ENCODE measurements around the gene FKBP9.

DNA sequence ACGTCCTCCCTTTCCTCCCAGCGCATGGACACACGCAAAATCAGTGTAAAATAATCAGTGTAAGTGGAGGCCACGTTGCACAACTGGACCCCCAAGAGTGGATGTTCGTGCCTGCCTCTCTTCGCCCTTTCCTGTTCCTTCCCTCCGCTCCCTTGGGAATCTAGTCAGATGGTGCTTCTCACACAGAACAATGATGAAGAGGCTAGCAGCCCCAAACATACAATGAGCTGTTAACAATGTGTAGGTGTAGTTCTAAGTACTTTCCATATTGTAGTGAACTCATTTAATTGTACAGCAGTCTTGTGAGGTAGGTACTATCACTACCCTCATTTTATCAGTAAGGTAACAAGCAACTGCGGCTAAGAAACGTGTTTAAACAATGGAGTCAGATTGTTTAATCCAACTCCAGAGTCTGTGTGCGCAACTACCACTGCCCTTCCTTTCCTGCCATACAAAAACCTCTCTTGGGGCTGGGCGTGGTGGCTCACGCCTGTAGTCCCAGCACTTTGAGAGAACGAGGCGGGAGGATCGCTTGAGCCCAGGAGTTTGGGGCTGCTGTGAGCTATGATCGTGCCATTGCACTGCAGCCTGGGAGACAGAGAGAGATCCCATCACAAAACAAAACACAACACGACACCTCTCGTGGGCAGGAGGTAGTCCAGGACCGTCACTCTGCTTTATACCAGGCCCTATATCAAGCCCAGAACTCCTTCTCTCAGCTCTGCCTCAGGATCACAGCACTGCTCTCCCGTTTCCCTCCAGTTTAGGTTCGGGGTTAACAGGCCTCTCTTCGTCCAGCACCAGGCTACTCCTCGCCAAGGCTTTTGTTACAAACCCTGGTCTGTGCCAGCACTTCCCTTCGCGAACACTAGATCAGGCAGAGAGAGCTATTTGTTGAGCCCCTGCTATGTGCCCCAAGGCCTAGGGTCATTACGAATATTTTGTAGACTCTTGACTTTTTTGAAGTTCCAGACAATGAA lies 1.1 kb downstream of the FKBP9 start:
- no peak for TF ChIP-seq POLR2A (IDR thresholded peaks at IDR 0.05)
- TF ChIP-seq, protein P1, sequence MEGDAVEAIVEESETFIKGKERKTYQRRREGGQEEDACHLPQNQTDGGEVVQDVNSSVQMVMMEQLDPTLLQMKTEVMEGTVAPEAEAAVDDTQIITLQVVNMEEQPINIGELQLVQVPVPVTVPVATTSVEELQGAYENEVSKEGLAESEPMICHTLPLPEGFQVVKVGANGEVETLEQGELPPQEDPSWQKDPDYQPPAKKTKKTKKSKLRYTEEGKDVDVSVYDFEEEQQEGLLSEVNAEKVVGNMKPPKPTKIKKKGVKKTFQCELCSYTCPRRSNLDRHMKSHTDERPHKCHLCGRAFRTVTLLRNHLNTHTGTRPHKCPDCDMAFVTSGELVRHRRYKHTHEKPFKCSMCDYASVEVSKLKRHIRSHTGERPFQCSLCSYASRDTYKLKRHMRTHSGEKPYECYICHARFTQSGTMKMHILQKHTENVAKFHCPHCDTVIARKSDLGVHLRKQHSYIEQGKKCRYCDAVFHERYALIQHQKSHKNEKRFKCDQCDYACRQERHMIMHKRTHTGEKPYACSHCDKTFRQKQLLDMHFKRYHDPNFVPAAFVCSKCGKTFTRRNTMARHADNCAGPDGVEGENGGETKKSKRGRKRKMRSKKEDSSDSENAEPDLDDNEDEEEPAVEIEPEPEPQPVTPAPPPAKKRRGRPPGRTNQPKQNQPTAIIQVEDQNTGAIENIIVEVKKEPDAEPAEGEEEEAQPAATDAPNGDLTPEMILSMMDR (IDR thresholded peaks at IDR 0.05) = no peak

Data from lower leg skin (tissue), 3 donors.